GM21360 (cell line): ENCODE data around the gene JMJD7.
"Not testable (repeated sequence)": the region's sequence is repeated elsewhere in the genome, so short reads cannot be mapped to it uniquely, and the experiment has no call there.

Experiments
- ATAC-seq: cut with Tn5 transposase; IDR thresholded peaks from one replicate; pipeline ENCODE4 v1.9.1; 2021; ENCODE audit warnings: mild to moderate bottlenecking, moderate library complexity; ENCODE audit not compliant: unreplicated experiment

The JMJD7 gene

GRCh38 chr15:41821831-41822230, 6.1 kb upstream of the JMJD7 start:
- no peak for ATAC-seq

DNA sequence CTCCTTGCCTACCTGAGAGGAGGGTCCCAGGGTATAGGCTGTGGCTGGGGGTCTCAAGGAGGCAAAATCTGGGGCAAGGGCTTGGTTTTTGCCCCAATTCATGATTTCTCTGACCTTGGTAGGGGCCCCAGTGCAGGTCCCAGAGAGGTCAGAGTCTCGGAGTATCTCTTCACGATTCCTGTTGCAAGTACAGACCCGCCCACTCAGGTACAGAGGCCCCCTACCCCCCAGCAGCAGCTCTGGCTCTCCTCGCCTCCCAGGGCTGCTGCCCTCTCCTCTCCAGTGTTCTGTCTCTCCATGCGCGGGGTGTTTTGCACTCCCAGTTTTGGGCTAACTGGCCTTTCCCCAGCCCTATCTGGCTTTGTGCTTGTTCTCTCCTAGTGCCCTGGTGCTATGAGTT, 5.4 kb upstream of the JMJD7 start:
- ATAC-seq = no peak

- ATAC-seq = no peak
Observed at GRCh38 chr15:41822957-41823356, 4.9 kb upstream of the JMJD7 start.

DNA sequence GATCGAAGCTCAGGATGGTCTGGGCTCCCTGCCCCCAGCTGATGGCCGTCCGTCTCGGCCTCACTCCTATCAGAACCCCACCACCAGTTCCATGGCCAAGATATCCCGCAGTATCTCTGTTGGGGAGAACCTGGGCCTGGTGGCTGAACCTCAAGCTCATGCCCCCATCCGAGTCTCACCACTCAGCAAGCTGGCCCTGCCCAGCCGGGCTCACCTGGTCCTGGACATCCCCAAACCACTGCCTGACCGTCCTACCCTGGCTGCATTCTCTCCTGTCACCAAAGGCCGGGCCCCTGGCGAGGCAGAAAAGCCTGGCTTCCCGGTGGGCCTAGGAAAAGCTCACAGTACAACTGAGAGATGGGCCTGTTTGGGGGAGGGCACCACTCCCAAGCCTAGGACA, 4.4 kb upstream of the JMJD7 start:
- no peak for ATAC-seq

DNA sequence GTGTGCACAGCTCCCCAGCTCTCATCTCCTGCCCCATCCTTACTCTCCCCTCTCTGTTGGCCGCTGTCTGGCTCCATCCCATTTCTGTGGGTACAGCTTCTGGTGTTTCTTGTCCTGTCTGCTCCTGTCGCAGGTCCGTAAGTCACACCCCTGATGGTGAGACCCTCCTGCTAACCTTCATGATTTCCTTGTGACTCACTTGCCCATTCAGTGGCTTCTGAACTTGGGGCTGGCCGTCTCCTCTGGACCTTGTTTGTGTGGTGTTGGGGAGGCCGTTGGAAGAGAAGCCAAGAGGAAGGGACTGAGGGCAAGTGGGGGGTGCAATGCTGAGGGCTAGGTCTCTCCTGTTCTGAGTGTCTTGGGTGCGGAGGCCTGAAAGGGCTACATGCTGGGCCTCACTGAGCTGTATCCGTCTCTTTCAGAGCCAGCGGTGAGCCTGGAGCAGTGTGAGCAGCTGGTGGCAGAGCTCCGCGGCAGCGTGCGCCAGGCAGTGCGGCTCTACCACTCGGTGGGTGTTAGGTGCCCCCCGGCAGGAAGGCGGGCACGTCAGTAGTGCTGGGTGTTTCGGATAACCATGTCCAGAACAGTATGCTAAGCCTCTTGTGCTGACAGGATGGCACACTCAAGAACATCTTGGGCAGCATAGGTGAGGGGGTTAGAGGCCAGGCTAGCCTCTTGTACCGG, 3.7 kb upstream of the JMJD7 start:
- no peak for ATAC-seq

GRCh38 chr15:41825145-41825544, 2.7 kb upstream of the JMJD7 start:
- ATAC-seq = no peak

- ATAC-seq = no peak
Observed at GRCh38 chr15:41825572-41826535, 2.0 kb upstream of the JMJD7 start.

DNA sequence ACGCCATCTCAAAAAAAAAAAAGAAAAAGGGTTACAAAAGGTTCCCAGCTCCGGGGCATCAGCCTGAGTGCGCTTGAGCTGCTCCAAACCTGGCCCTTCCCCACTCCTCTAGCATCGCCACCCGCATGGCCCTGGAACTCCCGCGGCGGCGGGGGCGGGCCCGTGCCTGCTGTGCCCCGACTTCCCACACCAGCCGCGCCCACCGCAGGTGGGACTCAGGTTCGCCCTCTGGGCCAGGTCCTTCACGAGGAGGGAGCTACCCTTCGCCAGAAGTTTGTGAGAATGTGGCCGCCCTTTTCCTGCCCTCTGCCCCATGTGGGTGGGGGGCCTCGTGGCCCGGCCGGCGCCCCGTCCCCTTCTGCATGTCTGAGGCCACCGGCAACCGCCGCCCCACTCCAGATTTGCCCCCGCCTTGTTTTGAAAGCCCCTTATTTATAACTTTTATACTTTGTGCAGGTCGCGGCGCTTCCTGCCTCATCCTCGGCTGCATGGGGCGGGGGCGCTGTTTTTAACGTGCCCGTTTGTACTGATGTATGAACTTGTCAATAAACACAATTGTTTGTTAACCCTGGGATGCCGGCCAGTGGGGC, 507 bp upstream of the JMJD7 start:
- ATAC-seq = no peak

DNA sequence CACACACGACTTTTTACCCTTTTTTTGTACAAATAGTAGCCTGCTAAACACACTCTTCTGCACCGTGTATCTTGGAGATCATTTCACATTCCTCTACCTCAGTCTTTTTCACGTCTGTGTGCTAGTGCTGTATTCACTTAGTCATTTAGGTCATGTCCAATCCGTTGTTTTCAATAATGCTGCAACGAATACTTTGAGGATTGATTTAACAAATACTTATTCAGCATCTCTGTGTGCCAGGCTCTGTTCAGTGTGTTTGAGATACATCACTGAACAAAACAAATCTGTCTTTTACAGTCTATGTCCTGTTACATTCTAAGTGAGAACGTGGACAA, 882 bp downstream of the JMJD7 start:
- ATAC-seq = no peak

DNA sequence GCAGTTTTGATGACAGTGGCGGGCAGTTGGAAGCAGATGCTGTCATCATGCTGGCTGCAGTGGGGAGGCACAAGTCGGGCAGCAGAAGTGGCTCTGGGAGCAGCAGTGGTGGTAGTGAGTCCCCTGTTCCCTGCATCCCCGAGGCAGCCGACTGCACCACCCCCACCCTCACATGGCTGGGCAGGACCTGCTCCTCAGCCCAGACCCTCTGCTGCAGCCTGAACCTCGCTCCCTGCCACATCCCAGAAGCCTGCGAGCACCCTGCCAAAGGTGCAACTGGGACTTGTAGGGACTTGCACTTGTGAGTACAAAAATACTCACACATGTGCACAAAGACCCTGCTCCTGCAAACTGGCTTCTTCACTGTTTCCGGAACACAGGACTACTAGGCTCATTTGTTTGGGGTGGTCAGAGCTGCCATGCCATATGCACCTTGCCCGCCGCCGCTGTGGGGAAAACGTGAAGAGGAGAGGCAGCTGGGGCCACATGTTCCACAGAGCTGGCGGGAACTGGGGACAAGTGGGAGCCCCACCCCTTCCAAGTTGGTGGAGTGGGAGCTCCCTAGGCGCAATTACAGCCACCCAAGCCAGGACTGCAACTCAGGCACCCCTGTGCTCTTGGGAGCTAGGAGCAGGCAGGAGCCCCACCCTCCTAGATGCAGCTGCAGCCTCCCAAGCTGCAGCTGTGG, 2.2 kb downstream of the JMJD7 start:
- ATAC-seq = no peak

- ATAC-seq = not testable (repeated sequence)
Observed at GRCh38 chr15:41831291-41831690, 3.4 kb downstream of the JMJD7 start.

GRCh38 chr15:41832208-41832607, 4.3 kb downstream of the JMJD7 start:
- no peak for ATAC-seq

GRCh38 chr15:41832875-41833274, 5.0 kb downstream of the JMJD7 start:
- no peak for ATAC-seq

GRCh38 chr15:41834096-41834495, 6.2 kb downstream of the JMJD7 start:
- no peak for ATAC-seq

DNA sequence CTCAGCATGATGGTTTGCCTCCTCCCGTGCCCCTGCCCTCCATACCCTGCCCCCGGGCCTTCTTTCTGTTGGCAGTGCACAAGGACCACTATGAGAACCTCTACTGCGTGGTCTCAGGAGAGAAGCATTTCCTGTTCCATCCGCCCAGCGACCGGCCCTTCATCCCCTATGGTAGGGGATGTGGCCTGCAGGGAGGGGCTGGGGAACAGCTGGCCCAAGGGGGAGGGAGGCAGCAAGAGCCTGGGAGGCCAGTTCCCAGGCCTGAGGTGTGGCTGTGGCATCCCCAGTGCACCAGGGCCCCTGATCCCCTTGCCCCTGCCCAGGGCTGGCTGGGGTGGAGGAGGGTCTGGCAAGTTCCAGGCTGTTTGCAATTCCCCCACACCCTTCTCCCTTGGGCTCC, 8.2 kb downstream of the JMJD7 start:
- no peak for ATAC-seq

DNA sequence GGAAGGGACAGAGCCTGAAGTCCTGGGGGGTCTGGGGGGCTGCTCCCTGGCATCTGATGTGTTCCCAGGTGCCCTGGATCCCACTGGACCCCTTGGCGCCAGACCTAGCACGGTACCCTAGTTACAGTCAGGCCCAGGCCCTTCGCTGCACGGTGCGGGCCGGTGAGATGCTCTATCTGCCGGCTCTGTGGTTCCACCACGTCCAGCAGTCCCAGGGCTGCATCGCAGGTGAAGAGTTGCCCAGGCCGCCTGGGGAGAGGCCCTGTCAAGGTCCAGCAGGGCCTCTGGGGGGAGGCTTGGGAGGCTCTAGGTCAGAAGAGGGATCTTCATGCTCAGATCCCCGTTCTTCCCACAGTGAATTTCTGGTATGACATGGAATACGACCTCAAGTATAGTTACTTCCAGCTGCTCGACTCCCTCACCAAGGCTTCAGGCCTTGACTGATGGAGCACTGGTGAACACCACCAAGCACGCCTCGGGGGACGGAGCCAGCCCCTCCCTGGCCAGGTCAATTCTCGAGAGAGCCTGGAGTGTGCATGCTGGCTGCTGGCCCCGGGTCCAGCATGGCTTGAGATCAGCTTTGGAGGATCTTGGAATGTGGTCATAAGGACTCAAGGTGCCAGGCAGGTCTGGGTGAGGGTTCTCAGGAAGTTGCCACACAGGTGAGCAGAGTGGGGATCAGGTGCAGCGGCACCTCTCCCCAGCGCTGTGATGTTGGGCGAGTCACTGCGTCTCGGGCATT, 9.0 kb downstream of the JMJD7 start:
- ATAC-seq = no peak

GRCh38 chr15:41838400-41838897, 10.6 kb downstream of the JMJD7 start, which contains the start of gene PLA2G4B:
PLA2G4B (plus strand) TSS chr15:41838847; CDS start chr15:41838914, 67 bp downstream.
- ATAC-seq = no peak

GRCh38 chr15:41839781-41840491, 12.0 kb downstream of the JMJD7 start:
- ATAC-seq = no peak

DNA sequence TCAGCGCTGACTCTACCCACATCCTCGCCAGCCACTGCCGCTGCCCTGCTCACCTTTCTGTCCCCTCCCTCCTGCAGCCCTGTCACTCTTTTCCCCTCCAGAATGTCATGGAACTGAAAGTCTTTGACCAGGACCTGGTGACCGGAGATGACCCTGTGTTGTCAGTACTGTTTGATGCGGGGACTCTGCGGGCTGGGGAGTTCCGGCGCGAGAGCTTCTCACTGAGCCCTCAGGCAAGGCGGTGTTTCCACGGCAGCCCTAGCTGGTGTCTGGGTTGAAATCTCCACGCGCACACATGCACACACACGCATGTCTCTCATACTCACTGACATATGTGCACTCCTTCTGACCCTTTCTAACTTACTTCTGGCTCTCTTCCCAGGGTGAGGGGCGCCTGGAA, 12.8 kb downstream of the JMJD7 start:
- ATAC-seq = no peak

- ATAC-seq = no peak
Observed at GRCh38 chr15:41841131-41841530, 13.2 kb downstream of the JMJD7 start.
